Measurements from ENCODE around the gene POC1A.

The POC1A gene

GRCh38 chr3:52082951-52083350 lies 71.3 kb downstream of the POC1A start:
- DNase-seq, result no peak

GRCh38 chr3:52080830-52081719 lies 73.1 kb downstream of the POC1A start:
- no peak for DNase-seq

DNA sequence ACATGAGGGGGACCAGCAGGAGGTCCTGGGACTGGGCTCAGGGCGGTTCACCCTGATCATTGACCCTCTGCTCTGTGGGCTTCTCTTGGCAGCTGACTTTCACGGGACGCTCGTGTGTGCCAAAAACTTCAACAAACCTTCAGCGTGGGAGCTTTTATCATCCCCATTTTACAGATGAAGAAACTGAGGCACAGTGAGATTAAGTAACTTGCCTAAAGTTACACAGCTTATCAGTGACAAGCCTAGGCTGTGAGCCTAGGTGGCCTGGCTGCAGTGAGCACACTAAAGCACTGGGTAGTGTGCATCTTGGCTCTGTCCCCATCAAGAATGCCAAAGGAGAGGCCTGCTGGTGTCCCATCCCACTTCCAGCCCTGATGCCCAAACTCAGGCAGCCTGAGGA lies 74.3 kb downstream of the POC1A start:
- DNase-seq, result no peak

GRCh38 chr3:52078781-52079560 lies 75.3 kb downstream of the POC1A start:
- no peak for DNase-seq

DNA sequence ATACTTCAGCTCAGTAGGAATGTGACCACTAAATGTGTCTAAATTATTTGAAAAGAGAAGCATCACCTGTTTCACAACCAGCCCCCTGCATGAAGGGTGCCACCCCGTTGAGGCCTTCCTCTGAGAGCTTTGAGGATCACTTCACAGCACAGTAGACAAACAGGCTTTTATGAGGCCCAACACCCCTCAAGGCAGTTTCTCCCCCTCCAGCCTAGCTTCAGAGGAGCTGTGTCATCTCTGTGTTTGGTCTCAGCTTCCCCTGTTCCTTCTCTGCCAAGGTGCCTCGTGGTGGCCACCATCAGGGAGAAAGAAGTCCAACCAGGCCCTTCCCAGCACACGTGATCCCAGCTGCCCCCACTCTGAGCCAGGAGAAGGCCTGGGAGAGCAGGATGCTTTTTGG lies 76.3 kb downstream of the POC1A start:
- no peak for DNase-seq

GRCh38 chr3:52076896-52077780 lies 77.1 kb downstream of the POC1A start:
- no peak for DNase-seq

DNA sequence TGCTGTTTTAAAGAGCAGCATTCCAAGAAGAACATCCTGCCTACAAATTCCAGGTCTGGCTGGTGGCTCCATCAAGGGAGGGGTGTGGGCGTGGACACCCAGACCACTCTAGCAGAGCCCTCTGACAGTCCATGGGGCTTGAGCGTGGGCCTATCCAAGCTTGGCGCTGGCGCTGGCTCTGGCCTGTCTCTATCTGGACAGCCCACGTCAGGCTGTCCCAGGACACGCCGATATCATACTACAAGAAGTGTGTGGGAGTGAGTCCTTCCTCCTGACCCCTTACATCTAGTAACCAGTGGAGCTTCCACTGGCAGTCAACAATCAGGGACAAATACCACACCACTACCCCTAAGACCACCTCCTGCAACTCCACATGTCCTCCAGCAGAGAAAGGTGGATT lies 80.7 kb downstream of the POC1A start:
- DNase-seq, result no peak

- DNase-seq, result no peak
Measured at GRCh38 chr3:52072471-52072870, 81.8 kb downstream of the POC1A start.

DNA sequence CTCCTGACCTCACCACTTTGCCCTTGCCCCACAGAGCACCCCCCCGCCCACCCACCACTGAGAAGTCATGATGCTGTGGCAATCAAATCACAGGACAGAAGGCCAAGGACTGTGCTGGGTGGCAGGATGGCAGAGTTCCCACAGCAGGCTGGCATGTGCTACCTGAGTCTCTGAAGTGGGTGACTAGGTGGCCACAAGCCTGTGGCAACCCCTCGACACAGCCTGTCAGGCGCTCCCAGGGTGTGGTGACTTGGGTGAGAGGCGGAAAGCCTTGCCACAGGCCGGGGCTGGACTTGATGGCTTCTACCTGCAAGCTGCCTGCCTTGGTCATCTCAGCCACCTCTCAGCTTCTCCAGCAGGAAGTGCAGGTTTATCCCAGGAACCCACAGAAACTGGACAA lies 82.2 kb downstream of the POC1A start:
- DNase-seq, result no peak

- no peak for DNase-seq
Measured at GRCh38 chr3:52070724-52071621, 83.2 kb downstream of the POC1A start.

GRCh38 chr3:52069855-52070254 lies 84.4 kb downstream of the POC1A start:
- DNase-seq, result no peak

GRCh38 chr3:52069135-52069534 lies 85.1 kb downstream of the POC1A start:
- no peak for DNase-seq

DNA sequence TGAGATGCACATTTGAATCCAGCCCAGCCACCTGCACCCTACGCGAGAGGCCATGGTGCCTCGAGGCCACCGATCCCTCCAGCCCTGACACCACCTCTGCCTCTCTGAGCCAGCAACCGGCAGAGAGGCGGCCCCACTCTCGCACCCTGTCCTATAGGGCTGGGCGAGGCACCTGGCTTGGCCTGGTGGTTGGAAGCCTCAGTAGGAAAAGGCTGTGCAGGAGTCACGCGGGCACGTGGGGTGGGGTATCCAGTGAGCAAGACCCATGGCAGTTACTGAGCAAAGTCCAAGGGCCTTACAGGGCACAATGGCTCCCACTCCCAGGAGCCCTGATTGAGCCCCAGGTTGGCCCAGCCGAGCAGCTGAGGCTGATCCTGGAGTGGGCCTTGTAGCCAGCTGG lies 85.5 kb downstream of the POC1A start:
- no peak for DNase-seq

DNA sequence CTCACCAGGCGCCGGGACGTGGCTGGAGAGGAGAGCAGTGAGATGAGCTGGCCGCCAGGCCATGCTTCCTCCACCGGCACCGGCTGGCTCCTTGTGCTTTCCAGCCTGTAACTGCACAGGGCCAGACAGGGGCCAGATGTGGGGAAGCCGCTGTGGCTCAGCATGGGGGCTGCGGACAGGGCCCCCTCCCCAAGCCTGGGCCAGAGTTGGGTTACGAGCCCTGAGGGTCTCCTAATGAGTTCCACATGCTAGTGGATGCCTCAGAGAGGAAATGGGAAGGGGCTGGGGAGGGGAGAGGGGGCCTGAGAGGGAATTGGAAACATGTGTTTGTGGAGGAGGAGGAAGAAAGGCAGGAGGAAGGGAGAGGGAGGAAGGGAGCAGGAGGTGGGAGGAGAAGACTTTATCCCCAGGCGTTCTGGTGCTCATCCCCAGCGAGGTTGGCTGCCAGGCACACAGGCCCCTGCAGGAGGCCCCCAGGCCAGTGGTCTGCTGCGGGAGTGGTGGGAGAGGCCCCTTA lies 86.1 kb downstream of the POC1A start:
- no peak for DNase-seq

- no peak for DNase-seq
Measured at GRCh38 chr3:52067526-52067925, 86.7 kb downstream of the POC1A start.

DNA sequence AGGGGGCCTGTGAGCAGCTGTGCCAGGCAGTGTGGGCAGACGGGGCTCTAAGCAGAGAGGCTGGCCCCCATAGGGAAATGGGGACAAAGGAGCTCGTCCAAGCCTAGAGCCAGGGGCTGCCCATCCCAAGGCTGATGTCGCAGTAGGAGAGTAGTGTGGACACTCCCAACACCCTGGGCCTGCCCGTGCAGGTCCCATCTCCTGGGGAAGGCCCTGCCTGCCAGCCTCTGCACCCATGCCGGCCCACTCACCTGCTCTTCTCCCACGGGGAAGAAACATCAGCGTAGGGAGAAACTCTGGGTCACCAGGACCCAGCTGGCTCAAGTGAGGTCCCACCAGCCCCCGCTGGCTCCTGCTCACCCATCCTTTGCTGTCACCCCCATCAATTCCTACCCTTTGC lies 87.2 kb downstream of the POC1A start:
- no peak for DNase-seq

- no peak for DNase-seq
Measured at GRCh38 chr3:52065264-52065756, 88.9 kb downstream of the POC1A start.

DNA sequence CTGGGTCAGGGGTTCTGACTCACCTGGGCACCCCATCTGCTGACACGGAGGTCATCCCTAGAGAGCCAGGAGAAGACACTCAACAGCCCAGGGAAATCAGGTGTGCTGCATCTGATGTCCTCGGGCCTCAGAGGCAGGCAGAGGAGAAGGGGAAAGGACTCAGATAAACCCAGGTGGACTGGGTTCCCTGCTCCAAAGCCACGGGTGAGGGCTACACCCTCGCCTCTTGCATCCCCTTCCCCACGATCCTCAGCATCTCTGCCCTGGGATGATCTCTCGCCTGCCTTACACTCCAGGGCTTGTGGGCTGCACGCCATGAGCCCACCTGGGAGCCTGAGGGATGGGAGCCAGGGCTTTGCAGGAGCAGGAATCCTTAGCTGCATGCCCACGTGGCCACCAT lies 89.7 kb downstream of the POC1A start:
- no peak for DNase-seq

DNA sequence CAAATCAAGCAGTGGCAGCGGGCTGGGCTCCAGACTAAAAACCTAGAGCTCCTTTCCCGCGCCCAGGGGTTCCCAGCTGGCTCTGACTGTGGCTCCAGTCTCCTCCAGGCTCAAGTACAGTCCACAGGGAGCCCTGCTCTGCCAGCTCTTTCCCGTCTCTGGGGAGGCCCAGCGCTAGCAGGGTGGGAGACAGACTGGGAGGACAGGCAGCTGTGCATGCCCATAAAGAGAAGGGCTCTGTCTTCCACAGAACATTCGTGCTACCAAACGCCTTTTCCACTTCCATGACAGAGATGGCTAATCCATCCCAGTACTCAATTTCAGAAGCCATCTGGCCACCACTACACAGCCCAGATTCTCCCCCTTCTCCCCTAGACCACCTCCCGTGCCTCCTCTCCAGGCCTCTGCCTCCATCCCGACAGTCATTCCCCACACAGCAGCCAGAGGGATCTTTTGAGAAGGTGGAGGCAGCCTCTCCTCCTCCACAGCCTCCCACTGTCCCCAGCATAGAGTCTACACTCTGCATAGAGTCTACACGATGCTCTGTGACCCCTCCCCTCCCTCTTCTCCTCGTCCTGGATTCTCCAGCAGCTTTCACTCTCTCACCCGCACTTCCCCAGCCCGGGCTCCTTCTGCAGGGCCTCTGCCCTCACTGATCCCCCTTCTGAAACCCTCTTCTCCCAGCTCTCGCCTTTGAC lies 91.0 kb downstream of the POC1A start:
- no peak for DNase-seq

DNA sequence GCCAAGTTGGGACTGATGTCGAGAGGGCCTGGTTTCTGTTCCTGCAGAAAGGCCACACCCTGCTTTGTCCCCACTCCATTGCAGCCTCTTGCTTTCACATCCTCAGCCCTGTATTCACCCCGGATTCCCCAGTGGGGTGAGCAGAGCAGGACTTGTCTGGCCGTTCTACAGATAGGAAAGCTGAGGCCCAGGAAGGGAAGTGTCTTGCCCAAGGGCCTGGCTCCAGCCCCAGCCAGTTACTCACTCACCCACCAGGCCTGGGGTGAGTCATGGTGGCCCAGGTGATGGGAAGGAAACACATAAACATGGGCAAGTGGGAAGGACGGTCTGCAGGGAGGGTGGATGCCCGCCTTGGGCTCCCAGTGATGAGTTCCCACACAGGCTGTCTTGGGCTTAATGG lies 91.7 kb downstream of the POC1A start:
- no peak for DNase-seq

Measured in stimulated activated CD4-positive, alpha-beta T cell treated with anti-CD3 and anti-CD28 coated beads, Interleukin-15, amount 100 ng/mL, for 24 hours (primary cell).